OCI-M2 (cell line): ENCODE results near the gene SHISA5.
"Not testable (repeated sequence)": the region's sequence is repeated elsewhere in the genome, so short reads cannot be mapped to it uniquely, and the experiment has no call there.

ENCODE experiments used
- DNase-seq: peaks from one replicate; lab custom pipeline; 2025; ENCODE audit not compliant: unreplicated experiment; lab: John Stamatoyannopoulos, UW

The SHISA5 gene, protein sequence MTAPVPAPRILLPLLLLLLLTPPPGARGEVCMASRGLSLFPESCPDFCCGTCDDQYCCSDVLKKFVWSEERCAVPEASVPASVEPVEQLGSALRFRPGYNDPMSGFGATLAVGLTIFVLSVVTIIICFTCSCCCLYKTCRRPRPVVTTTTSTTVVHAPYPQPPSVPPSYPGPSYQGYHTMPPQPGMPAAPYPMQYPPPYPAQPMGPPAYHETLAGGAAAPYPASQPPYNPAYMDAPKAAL

DNA sequence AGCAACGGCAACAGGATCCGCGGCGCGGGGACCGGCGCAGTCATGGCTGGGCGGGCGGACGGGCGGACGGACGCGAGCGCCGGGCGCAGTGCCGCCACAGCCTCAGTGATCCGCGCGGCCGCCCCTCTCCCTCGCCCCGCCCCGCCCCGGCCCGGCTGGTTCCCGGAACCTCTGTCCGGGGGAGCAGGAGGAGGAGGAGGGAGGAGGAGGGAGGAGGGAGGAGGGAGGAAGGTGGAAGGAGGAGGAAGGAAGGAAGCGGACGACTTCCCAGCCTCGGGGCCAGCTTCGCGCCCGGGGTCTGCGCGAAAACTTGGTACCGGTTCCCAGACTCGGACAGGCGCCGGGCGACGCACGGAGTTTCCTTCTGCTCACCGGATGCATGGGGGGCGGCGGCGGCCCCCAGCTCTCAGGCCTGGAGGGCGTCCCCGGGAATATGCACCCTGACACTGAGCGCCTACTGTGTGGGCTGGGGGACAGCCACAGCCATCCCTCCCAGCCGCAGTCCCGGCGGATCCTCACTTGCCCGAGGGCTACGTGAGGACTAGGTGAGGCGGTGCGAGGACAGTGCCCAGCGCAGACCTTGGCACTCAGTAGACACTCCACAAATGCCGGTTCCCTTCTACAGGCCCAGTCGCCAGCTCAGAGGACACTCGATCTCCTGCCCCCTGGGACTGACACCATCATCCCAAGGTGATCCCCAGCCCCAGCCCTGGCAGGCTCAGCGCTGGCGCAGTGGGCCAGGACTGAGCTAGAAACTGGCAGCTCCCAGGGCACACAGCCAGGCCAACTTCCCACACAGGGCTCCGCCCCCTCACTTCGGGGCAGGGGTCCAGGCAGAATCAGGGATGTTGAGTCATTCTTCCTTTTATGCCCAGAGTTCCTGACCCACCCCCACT is at the start of gene SHISA5:
Gene SHISA5, minus strand, starts transcription at position 124 of the 896 bp plus-strand sequence. Its CDS starts 80 bp downstream, at position 44.
- no peak for DNase-seq

DNA sequence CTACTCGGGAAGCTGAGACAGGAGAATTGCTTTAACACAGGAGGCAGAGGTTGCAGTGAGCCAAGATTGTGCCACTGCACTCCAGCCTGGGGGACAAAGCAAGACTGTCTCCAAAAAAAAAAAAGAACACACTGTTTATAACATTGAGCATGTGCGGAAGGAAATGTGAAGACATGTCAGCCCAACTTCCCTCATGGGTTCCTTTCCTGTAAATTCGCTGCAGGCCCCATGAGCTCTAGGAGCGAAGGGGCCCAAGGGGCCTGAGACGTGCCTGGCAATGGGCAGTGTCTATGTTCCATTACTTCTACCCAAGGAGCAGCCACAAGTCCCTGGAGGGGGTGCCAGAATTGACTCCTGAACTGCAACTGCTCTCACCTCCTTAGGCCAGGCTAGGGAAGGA is 49.4 kb upstream of the SHISA5 start:
- DNase-seq = no peak

DNA sequence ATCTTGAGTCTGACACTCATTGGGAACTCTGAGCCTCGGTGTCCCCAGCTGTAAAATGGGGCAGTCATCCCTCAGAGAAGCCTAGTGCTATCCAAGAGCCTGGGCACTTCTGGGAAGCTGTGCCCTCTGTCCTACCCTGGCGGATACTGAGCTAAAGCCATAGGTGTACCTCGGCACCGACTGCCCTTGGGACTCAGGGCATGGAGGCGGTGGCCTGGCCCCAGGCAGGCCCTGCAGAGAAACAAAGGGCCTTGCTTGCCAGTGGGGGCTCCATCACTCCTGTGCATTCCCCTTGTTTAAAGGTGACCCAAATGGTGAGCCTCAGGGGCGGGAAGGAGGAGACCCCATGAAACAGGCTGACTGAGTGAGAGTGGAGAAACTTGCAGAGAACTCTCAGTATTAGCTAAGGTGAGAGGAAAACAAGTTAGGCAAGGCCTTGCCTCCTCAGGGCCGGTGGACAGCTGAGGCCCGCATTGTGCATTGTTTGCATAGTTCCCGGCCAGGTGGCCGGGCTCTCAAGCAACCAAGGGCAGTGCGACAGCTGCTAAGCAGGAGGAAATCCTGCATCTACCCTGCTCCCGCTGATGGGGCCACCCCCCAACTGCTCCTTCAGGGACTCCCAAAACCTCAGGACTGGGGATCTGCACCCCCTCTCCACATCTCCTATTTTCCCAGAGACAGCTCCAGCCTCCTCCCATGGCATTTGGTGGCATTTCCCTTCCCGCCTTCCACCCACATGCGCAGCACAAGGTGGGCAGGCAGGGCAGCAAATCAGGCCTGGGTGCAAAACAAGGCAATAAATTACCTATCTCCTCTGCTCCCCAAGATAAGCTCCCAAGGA is 48.4 kb upstream of the SHISA5 start:
- no peak for DNase-seq

DNA sequence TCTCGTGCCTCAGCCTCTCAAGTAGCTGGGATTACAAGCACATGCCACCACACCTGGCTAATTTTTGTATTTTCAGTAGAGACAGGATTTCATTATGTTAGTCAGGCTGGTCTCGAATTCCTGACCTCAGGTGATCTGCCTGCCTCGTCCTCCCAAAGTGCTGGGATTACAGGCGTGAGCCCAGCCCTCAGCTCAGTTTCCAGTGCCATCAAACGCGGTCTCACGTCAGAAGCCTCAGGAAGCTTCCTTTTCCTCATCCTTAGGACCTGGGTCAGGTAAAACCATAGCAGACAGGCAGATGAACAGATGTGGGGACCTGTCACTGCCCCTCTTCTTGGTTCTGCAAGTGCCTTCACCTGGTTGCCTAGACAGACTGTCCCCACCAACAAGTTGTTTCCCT is 47.7 kb upstream of the SHISA5 start:
- not testable (repeated sequence) for DNase-seq

DNA sequence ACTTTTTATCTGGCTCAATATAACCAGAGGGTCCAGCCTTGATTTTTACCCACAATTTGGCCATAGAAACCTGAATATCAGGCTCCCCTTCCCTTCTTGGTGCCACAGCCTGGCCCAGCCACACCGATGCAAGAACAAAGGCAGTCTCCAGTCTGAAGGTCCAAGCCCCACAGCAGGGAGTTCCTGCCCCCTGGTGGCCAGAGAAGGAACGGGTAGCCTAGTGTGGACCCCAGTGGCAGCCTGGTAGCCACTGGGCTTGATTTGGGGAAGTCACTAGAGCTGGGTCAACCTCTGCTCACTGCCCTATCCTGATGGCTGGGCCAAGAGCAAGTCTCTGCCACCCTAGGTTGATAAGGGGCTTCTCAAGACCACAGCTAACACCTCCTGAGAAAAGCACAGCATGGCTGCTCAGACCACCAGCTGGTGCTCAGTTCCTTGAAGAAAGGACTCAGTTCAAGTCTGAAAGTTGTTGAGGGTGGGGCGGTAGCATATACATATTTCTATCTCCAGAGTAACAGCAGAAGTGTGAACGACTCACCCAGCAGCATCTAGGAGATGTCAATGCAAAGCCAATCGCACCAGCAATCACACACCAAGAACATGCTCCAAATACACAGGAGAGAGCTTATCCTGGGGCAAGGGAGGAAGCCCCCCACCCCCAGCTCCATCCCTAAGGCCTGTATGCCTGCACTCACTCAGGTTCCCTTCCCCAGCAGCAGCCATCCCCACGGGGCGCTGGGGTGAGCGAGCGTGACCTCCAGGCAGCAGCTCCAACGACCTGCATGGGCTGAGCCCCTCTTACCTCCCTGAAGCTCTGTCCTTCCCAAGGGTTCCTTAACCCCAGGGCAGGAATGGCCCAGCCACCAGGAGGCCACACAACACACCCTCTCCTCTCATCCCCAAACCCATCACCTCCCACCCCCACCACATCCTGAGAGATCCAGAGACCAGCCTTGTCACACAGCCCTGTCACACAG is 45.0 kb upstream of the SHISA5 start:
- no peak for DNase-seq

DNA sequence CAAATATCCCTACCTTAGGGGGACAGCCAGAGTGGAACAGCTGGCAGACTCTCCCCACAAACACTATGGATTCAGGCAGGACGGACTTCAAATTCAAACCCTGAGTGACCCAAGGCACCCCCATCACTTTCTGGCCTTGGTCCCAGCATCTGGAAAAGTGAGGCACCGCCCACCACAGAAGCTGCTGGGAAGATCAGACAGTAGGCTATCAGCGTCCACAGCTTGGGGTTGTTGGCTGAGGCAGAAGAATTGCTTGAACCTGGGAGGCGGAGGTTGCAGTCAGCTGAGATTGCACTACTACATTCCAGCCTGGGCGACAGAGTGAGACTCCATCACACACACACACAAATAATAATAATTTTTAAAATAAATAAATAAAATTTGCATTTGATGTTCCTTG is 44.2 kb upstream of the SHISA5 start:
- no peak for DNase-seq

DNA sequence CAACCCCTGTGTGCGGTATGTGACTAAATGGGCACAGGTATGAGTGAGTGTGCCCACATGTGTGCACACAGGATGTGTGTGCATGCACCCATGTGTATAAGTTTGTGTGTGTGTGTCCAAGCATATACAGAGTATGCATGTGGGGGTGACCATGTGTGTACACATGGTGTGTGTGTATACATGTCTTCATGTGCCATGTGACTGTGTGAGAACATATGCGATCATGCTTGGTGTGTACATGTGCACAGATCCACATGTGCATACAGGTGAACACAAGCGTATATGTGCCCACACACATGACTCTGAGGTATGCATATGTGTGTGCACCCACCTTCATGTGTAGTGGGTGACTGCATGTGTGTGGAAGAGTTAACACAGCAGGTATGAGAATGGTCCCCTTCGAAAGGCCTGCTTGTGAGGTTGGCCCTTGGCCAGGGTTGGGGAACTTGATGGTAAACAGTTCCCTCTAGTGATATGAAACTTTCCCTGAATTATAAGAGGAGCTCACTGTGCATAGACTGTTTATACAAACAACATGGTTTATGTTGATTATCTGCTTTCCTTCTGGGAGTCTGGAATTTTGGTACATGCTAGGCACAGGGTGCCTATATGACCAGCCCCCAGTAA is 42.3 kb upstream of the SHISA5 start:
- DNase-seq = no peak

DNA sequence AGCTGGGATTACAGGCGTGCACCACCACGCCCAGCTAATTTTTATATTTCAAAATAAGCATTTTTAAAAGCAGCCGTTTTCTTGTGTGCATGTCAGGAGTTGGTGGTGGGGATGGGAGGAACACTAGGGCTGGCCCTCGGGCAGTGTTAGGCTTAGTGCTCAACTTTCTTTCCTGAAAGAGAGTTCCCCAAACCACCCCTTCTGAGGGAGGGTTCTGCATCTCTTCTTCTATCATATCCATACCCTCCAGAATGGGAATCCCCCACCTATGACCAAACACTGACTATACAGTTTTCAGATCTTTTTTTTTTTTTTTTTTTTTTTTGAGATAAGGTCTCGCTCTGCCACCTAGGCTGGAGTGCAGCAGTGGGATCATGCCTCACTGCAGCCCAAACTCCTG is 40.2 kb upstream of the SHISA5 start:
- DNase-seq = no peak

DNA sequence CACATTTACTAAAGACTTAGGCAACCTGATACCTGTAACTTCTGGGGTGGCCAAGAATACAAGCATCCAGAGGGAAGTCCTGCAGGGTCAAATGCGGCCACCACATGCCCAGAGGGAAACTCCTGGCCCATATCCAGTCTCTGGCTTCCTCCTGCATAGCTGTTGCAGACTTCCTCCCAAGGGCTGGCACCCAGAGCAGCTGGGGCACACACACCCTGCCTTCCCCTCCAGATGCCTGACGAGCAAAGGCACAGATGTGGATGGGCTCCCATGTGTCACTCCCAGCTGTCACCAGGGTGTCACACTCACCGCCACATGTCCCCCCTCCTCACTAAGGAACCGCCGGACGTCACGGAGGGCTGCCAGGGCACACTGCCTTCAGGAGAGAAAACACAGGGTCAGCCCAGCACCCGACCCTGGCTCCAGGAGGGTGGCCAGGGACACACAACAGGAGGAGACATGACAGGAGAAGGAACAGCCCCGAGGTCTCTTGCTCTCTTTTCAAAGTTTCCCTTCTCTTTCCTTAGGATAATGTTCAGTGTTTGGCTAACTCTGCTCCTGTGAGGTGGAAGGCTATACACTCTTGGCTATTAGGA is 39.4 kb upstream of the SHISA5 start:
- no peak for DNase-seq

DNA sequence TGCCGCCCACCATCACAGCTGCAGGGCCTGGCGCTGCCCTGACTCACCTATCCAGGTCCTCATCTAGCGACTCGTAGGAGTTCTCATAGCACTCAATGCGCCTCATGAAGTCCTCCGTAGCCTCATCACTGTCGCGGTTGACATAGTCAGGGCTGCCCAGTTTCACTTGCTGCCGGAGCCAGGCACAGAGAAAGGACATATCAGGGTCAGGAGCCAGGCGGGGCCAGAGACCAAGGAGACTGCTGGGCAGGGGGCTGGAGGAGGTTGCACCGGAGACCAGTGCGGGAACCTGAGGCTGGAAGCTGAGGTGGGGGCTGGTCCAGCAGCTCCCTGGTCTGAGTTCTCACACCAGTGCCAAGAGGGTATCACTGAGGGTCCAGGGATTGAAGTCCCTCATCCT is 34.5 kb upstream of the SHISA5 start:
- DNase-seq = no peak

DNA sequence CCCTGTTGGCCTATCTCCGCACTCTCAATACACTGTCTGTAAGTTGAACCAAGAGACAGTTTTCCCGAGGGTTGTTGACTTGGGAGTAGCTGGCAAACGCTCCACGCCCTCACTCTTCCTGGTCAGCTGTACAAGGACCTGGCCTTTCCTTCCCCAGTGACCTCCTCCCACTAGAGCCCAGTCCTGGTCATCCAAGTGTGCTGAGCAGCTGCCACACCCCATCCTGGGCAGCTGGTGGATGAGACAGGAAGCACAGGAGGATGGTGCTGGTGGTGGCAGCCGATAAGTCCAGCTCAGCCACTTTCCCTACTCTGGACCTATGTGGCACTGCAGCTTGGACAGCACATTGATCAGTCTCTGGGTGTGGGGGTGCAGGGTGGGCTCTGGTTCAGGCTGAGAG is 32.8 kb upstream of the SHISA5 start:
- DNase-seq = no peak

DNA sequence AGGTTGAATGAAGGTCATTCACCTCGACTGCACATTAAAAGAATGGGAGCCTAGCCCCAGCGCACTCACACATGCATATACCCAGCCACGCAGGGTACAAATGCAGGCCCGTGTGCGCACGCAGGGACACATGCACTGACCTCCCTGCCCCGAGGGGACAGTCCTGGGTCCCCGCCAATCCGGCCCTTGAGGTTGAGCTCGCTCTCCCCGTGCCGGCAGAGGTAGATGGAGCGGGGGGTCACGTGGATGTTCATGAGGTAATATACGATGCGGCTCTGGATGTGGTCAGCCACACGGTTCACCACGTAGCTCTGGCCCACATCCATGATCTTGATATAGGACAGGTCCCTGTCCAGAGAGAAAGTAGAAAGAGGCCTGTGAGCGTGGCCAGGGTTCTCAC is 32.1 kb upstream of the SHISA5 start:
- DNase-seq = no peak

DNA sequence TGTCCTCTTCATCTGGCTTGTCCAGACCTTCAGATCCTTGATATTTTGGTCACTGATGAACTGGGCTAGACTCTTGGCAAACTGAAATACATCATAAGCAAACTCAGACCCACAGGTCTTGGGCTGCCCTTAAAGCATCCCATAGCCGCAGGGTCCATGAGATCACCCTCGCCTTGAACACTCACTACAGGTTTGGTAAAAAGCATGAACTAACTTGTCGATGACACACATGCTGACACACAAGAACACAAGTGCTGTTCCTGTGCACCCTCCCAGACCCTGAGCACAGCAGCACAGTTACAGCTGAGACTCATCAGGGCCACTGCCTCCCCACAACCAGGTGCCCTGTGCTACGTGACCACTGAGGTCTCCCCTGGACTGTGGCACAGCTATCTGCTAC is 31.6 kb upstream of the SHISA5 start:
- DNase-seq = no peak

DNA sequence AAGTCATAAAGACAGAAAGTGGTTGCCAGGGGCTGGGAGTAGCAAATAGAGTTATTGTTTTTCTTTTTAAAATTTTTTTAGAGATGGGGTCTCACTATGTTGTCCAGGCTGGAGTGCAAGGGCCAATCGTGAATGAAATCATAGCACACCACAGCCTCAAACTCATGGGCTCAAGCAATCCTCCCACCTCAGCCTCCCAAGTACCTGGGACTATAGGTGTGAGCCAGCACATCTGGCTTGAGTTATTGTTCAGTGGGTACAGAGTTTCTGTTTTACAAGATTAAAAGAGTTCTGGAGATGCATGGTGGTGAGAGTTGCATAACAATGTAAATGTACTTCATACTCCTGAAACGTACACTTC is 29.0 kb upstream of the SHISA5 start:
- DNase-seq = no peak

DNA sequence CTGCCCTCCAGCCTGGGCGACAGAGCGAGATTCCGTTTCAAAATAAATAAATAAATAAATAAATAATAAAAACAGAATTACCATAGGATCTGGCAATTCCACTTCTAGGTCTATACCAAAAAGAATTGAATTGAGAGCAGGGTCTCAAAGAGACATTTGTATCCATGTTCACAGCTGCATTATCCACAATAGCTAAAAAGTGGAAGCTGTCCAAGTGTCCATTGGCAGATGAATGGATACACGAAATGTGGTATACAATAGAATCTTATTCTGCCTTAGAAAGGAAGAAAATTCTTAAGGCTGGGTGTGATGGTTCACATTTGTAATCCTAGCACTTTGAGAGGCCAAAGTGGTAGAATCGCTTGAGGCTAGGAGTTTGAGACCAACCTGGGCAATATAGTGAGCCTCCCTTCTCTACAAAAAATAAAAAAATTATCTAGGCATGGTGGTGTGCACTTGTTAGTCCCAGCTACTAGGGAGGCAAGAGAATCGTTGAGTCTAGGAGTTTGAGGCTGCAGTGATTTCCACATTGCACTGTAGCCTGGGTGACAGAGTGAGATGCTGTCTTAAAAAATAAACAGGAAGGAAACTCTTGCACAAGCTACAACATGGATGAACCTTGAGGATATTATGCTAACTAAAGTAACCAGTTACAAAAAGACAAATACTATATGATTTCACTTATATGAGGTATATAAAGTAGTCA is 28.4 kb upstream of the SHISA5 start:
- DNase-seq = no peak

DNA sequence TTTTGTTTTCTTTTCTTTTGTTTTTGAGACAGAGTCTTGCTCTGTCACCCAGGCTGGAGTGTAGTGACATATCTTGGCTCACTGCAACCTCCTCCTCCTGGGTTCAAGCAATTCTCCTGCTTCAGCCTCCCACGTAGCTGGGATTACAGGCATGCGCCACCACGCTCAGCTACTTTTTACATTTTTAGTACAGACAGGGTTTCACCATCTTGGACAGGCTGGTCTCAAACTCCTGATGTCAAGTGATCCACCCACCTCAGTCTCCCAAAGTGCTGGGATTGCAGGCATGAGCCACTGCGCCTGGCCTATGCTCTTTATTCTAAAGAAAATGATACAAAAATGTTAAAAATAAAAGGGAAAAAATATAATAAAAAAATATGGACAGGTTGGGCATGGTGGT is 26.7 kb upstream of the SHISA5 start:
- not testable (repeated sequence) for DNase-seq

DNA sequence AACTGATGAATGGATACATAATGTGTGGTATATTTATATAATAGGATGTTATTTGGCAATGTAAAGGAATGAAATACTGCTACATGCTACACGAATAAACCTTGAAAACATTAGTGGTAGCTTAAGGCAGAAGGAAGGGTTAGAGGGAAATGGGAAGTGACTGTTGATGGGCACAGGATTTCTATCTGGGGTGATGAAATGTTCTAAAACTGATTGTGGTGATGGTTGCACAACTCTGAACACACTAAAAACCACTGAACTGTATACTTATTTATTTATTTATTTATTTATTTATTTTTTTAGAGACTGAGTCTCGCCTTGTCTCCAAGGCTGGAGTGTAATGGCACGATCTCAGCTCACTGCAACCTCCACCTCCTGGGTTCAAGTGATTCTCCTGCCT is 24.8 kb upstream of the SHISA5 start:
- DNase-seq = no peak

DNA sequence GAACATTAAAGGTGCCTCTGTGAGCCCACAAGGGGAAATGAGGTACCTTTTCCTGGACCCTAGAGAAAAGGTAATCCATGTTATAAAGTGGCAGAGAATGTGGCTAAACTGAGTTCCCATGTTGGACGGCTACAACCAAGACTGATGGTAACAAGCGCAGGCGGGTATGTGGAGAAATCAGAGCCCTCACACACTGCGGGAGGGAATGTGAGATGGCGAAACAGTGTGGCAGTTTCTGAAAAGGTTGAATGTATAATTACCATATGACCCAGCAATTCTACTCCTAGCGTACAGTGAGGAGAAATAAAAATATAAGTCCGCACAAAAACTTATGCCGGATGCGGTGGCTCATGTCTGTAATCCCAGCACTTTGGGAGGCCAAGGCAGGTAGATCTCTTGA is 24.1 kb upstream of the SHISA5 start:
- DNase-seq = no peak

DNA sequence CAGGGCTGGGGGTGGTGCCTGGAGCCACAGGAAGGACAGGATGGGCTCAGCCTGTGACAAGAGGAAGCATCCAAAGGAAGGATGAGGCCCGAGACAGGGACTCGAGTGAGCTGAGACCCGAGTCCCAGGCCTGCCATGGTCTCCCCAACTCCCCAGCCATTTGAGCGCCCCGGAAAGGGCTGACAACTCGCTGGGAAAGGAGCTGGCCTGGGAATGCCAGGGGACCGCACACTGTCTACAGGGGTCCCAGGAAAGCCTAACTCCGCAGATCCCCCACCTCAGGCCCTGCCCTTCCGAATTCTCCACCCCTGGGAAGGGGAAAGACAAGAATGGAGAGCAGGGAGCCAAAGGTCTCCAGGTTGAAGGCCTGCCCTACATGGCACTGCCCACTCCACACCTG is 21.0 kb upstream of the SHISA5 start:
- no peak for DNase-seq
